Right atrium auricular region (tissue), 2 donors: ENCODE results near the gene SAXO1. TPM values are rescaled to one million over a fixed set of nuclear protein-coding genes. Genes with fewer than 3 reads are reported as not detected.

Source experiments
- DNase-seq: peaks from one replicate; pipeline ENCODE4 v3.0.0-alpha.2; 2019; ENCODE audit warnings: low spot score
- H3K27ac ChIP-seq, 2 donors: fragments of 200-600 bp; sonication (generic); 1 replicate in 1 of 2; 2 replicates in 1 of 2; pipeline ENCODE4 v1.5.1; 2016 to 2019
- H3K27me3 ChIP-seq, 2 donors: fragments of 200-600 bp; sonication (generic); one replicate each; pipeline versions ENCODE4 v1.5.1 to v1.6.0; 2017 to 2019
- H3K36me3 ChIP-seq: fragments of 200-600 bp; sonication (generic); one replicate; pipeline ENCODE4 v1.5.1; 2016
- H3K4me1 ChIP-seq, 2 donors: fragments of 200-600 bp; sonication (generic); one replicate each; pipeline versions ENCODE4 v1.5.1 to v1.6.0; 2017 to 2019
- H3K4me3 ChIP-seq, 2 donors: fragments of 200-600 bp; sonication (generic); 1 replicate in 1 of 2; 2 replicates in 1 of 2; pipeline ENCODE4 v1.5.1; 2017 to 2019; ENCODE audit warnings: mild to moderate bottlenecking in 1 of 2, moderate library complexity in 1 of 2
- H3K9me3 ChIP-seq, 2 donors: fragments of 200-600 bp; sonication (generic); one replicate each; pipeline ENCODE4 v1.5.1; 2019
- CTCF ChIP-seq, 2 donors: fragments of 200-600 bp; sonication (generic); IDR thresholded peaks; one replicate each; pipeline ENCODE4 v1.5.1; 2019; ENCODE audit warnings: antibody characterized with exemption in 2 of 2
- total RNA-seq, 2 donors: library from RNA; depleted of rRNA; stranded (reverse); fragments of >200 nt; gene quantifications; one replicate each; pipeline ENCODE4 v1.1.0, GENCODE V29; 2016

The SAXO1 gene
- total RNA-seq, 2 donors from 2014 or later: not detected

- no peak for TF ChIP-seq CTCF (IDR thresholded peaks at IDR 0.05)
- H3K9me3 ChIP-seq: peaks cover 8 to 29% of the 10 kb centered on the region in 2 donors
- no peaks in the 10 kb centered on the region for H3K36me3 ChIP-seq
- H3K27ac ChIP-seq: no peak overlapping the region
- H3K4me3 ChIP-seq: no peak overlapping the region
- H3K27me3 ChIP-seq: no peaks in the 10 kb centered on the region
- no peak for DNase-seq
- H3K4me1 ChIP-seq: no peaks in the 10 kb centered on the region
Measured at GRCh38 chr9:18896004-18896403, 137.0 kb downstream of the SAXO1 start.

DNA sequence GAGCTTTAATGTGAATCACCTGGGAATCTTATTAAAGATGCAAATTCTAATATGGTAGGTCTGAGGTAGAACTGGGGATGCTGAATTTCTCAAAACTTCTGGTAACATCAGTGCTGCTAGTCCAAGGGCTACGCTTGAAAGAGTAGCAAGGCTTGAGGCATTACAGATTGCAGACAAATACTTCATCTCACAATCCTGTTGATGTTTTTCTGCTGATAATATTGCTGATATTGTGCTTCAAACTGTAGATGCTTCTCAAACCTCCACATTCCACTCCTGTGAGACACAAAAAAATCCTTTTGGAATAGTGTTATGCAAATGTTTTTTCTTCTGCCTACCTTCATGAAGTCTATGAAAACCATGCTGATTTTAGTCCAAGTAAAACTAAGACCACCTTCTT, 139.5 kb downstream of the SAXO1 start:
- no peaks in the 10 kb centered on the region for H3K4me1 ChIP-seq

GRCh38 chr9:18893046-18893445, 140.0 kb downstream of the SAXO1 start:
- H3K9me3 ChIP-seq: peaks cover 8 to 25% of the 10 kb centered on the region in 2 donors
- H3K36me3 ChIP-seq: no peaks in the 10 kb centered on the region
- no peak overlapping the region for H3K4me3 ChIP-seq
- no peaks in the 10 kb centered on the region for H3K4me1 ChIP-seq
- H3K27ac ChIP-seq: no peak overlapping the region
- TF ChIP-seq CTCF (IDR thresholded peaks at IDR 0.05): no peak
- DNase-seq: no peak
- no peaks in the 10 kb centered on the region for H3K27me3 ChIP-seq

More for the DNA sequence above, 139.5 kb downstream of the SAXO1 start:
- Histone ChIP-seq H3K9me3 (peaks cover 8 to 25% of the 10 kb centered on the region in 2 donors), H3K27me3 (no peaks in the 10 kb centered on the region), H3K4me3 (no peak overlapping the region), H3K36me3 (no peaks in the 10 kb centered on the region), H3K27ac (no peak overlapping the region)
- no peak for DNase-seq
- TF ChIP-seq CTCF (IDR thresholded peaks at IDR 0.05): no peak

- DNase-seq: no peak
- no peaks in the 10 kb centered on the region for H3K36me3 ChIP-seq
Measured at GRCh38 chr9:18891946-18892670, 140.9 kb downstream of the SAXO1 start.

DNA sequence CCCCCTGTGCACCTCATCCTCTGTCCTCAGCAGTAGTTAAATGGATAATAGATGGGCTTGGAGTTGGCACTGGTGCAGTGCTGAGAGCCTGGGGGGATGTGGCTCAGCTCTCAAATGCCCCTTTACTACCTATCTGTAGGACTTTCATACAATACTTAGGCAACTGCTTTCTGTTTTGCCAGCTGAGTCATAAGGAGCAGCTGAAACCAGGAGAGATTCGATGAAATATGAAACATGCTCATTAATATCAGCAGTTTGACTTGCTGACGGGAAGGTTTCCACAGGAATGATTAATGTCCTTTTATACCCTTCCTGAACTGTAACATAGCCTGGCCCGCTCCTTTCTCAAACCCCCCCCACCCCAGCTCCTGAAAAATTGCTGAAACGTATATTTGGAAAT, 142.6 kb downstream of the SAXO1 start:
- DNase-seq: no peak
- Histone ChIP-seq H3K27me3 (no peaks in the 10 kb centered on the region), H3K36me3 (no peaks in the 10 kb centered on the region), H3K9me3 (peaks cover 4 to 10% of the 10 kb centered on the region in 2 donors), H3K4me1 (no peaks in the 10 kb centered on the region), H3K27ac (no peak overlapping the region), H3K4me3 (no peak overlapping the region)
- TF ChIP-seq CTCF (IDR thresholded peaks at IDR 0.05): no peak

More at GRCh38 chr9:18891946-18892670, 140.9 kb downstream of the SAXO1 start:
- H3K9me3 ChIP-seq: peaks cover 8 to 25% of the 10 kb centered on the region in 2 donors
- H3K4me3 ChIP-seq: no peak overlapping the region
- H3K27me3 ChIP-seq: no peaks in the 10 kb centered on the region
- no peak for TF ChIP-seq CTCF (IDR thresholded peaks at IDR 0.05)
- no peak overlapping the region for H3K27ac ChIP-seq
- H3K4me1 ChIP-seq: no peaks in the 10 kb centered on the region

- Histone ChIP-seq H3K9me3 (peaks cover 0 to 2% of the 10 kb centered on the region in 2 donors), H3K27me3 (no peaks in the 10 kb centered on the region), H3K36me3 (no peaks in the 10 kb centered on the region), H3K27ac (no peak overlapping the region), H3K4me1 (no peaks in the 10 kb centered on the region), H3K4me3 (no peak overlapping the region)
- no peak for TF ChIP-seq CTCF (IDR thresholded peaks at IDR 0.05)
- DNase-seq: no peak
Measured at GRCh38 chr9:18889550-18889949, 143.5 kb downstream of the SAXO1 start.
